ENCODE results near the gene FERMT3. TPM values are rescaled to one million over a fixed set of nuclear protein-coding genes. Genes with fewer than 3 reads are reported as not detected.

Gene FERMT3
- polyA plus RNA-seq, 1 experiment = 1.9 TPM

DNA sequence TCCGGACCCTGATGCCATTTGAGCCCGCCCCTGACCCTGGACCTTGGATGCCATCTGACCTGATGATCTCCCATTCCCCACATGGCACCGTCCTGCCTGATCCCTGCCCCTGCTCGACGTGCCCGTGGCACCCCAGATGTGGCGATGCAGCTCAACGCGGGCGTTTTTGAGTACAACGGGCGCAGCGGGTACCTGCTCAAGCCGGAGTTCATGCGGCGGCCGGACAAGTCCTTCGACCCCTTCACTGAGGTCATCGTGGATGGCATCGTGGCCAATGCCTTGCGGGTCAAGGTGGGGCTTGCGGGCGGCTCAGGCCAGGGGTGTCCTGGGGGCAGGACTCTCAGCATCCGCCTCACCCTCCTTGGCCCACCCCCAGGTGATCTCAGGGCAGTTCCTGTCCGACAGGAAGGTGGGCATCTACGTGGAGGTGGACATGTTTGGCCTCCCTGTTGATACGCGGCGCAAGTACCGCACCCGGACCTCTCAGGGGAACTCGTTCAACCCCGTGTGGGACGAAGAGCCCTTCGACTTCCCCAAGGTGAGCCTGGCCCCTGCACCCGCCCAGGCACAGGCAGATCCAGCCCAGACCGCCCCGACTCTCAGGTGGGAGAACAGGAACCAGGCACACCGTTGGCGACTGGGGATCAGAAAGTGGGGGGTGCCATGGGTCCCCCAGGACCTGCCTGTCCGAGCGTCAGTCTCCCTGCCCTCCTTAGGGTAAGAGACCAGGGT lies 55.9 kb downstream of the FERMT3 start:
- Histone ChIP-seq H3K27me3 (ENCODE audit: control insufficient read depth, insufficient read depth, low read length) (no peaks in the 10 kb centered on the region), H3K36me3 (ENCODE audit: control insufficient read depth, insufficient read depth, low read length) (peaks cover 53% of the 10 kb centered on the region), H3K4me3 (ENCODE audit: low read depth, low read length) (no peak overlapping the region)
- POLR2A ChIA-PET = interaction anchor here (0.5 kb wide), 1 partner anchor 493 kb away, joined by 4 read pairs; no protein-coding TSS in a partner anchor
- CTCF ChIA-PET = interaction anchor here (1.0 to 6.5 kb wide), 5 partner anchors 8 to 16 kb away, joined by 3 to 56 read pairs (median 4); partner anchors contain the start of genes PLCB3 and PPP1R14B
- no peak for DNase-seq (ENCODE audit: low read depth)
- TF ChIP-seq, protein P1, sequence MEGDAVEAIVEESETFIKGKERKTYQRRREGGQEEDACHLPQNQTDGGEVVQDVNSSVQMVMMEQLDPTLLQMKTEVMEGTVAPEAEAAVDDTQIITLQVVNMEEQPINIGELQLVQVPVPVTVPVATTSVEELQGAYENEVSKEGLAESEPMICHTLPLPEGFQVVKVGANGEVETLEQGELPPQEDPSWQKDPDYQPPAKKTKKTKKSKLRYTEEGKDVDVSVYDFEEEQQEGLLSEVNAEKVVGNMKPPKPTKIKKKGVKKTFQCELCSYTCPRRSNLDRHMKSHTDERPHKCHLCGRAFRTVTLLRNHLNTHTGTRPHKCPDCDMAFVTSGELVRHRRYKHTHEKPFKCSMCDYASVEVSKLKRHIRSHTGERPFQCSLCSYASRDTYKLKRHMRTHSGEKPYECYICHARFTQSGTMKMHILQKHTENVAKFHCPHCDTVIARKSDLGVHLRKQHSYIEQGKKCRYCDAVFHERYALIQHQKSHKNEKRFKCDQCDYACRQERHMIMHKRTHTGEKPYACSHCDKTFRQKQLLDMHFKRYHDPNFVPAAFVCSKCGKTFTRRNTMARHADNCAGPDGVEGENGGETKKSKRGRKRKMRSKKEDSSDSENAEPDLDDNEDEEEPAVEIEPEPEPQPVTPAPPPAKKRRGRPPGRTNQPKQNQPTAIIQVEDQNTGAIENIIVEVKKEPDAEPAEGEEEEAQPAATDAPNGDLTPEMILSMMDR (IDR thresholded peaks at IDR 0.05; ENCODE audit: insufficient read depth, low read depth, low read length) = no peak

DNA sequence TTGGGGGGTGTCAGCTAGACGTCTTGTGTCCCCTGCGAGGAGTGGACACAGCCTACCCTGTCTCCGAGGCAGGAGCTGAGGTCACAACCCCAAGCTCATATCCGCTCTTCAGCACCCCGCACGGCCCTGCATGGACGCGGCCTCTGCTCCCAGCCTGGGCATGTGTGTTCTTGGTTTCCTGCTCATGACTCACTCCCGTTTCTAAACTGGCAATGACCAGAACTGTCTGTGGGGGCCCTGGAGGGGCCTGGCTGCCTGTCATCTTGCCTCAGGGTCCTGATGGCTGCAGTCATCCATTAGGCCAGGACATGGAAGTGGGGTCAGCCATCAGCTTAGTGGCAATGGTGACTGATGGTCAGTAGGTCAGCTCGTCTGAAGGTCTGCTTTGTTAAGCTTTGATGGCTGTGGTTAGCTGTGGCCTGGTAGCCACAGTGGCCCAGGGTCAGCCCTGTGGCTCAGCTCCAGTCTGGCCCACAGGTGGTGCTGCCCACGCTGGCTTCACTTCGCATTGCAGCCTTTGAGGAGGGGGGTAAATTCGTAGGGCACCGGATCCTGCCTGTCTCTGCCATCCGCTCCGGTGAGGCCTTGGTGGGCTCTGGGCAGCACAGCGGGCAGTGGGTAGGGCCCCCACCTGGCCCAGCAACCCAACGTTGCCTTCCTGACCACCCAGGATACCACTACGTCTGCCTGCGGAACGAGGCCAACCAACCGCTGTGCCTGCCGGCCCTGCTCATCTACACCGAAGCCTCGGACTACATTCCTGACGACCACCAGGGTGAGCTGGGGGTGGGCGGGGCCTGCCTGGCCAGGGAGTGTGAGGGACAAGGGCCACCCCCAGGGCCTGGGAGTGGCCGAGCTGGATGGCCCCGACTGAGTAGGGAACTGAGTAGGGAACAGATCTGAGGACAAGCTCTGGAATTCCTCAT lies 56.8 kb downstream of the FERMT3 start:
- no peak for DNase-seq (ENCODE audit: low read depth)
- POLR2A ChIA-PET = interaction anchor here (0.5 kb wide), 1 partner anchor 494 kb away, joined by 4 read pairs; no protein-coding TSS in a partner anchor
- Histone ChIP-seq H3K36me3 (ENCODE audit: control insufficient read depth, insufficient read depth, low read length) (peaks cover 51% of the 10 kb centered on the region), H3K27me3 (ENCODE audit: control insufficient read depth, insufficient read depth, low read length) (no peaks in the 10 kb centered on the region), H3K4me3 (ENCODE audit: low read depth, low read length) (no peak overlapping the region)
- TF ChIP-seq, protein P1 (IDR thresholded peaks at IDR 0.05; ENCODE audit: insufficient read depth, low read depth, low read length) = no peak
- CTCF ChIA-PET = interaction anchor here (1.0 to 6.5 kb wide), 7 partner anchors 9 to 41 kb away, joined by 3 to 56 read pairs (median 5); partner anchors contain the start of genes CATSPERZ, ESRRA, PLCB3 and PPP1R14B

DNA sequence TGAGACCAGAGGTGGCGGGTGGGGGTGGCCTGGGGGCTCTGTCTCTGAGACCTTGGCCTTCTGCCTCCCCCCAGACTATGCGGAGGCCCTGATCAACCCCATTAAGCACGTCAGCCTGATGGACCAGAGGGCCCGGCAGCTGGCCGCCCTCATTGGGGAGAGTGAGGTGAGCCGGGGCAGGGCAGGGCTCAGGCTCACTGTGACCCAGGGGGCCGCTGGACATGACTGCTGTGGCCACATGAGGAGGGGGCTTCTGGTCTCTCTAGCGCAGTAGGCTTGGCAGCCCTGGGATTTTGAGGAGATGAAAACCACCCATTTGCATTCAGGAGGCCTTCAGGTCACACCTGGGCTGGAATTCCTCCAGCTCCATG lies 57.4 kb downstream of the FERMT3 start:
- no peak for DNase-seq (ENCODE audit: low read depth)
- Histone ChIP-seq H3K4me3 (ENCODE audit: low read depth, low read length) (no peak overlapping the region), H3K27me3 (ENCODE audit: control insufficient read depth, insufficient read depth, low read length) (no peaks in the 10 kb centered on the region), H3K36me3 (ENCODE audit: control insufficient read depth, insufficient read depth, low read length) (peaks cover 49% of the 10 kb centered on the region)
- ChIA-PET POLR2A (no interaction called here), CTCF (interaction anchor here (1.4 to 6.5 kb wide), 5 partner anchors 10 to 40 kb away, joined by 4 to 56 read pairs (median 6); partner anchors contain the start of genes CATSPERZ, ESRRA, PLCB3 and PPP1R14B)
- TF ChIP-seq, protein P1 (IDR thresholded peaks at IDR 0.05; ENCODE audit: insufficient read depth, low read depth, low read length) = no peak

DNA sequence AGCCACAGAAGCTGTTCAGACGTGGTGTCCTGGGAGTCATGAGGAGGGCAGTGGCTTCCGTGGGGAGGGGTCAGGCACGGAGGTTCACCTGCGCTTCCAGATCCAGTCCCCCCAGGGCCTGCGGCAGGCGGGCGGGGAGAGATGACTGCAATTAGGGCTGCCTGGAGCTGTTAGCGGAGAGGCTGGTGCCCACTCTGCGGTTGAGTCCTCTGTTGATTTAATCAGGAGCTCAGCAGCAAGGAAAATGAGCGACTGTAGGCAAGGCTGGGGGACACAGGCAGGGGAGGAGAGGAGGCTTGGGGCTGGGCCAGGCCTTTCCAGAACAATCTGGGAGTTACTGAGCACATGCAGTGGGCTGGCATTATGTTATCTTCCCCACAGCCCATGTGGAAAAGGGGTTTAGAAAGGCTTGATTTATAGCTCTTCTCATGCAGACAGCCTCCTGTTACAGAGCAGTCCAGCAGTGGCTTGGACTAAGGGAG lies 57.9 kb downstream of the FERMT3 start:
- ChIA-PET POLR2A (no interaction called here), CTCF (interaction anchor here (1.4 to 6.5 kb wide), 4 partner anchors 13 to 40 kb away, joined by 4 to 56 read pairs (median 8); partner anchors contain the start of genes CATSPERZ, ESRRA, PLCB3 and PPP1R14B)
- H3K27me3 ChIP-seq (ENCODE audit: control insufficient read depth, insufficient read depth, low read length) = no peaks in the 10 kb centered on the region
- peaks cover 47% of the 10 kb centered on the region for H3K36me3 ChIP-seq (ENCODE audit: control insufficient read depth, insufficient read depth, low read length)
- no peak overlapping the region for H3K4me3 ChIP-seq (ENCODE audit: low read depth, low read length)
- TF ChIP-seq, protein P1 (IDR thresholded peaks at IDR 0.05; ENCODE audit: insufficient read depth, low read depth, low read length) = no peak
- DNase-seq (ENCODE audit: low read depth) = no peak
